ENCODE data around the gene AGL.

AGL gene

GRCh38 chr1:99936071-99936470 lies 85.9 kb downstream of the AGL start:
- ChIA-PET POLR2A (no interaction called here), CTCF (no interaction called here)
- no peaks in the 10 kb centered on the region for H3K36me3 ChIP-seq (ENCODE audit: control insufficient read depth in 2 of 2, insufficient read depth in 1 of 2, low read length in 2 of 2)
- no peaks in the 10 kb centered on the region for H3K4me1 ChIP-seq (ENCODE audit: control insufficient read depth, insufficient read depth, low read length)
- H3K27ac ChIP-seq (ENCODE audit: extremely low read depth, low read depth, low read length), result no peak overlapping the region
- H3K9me3 ChIP-seq (ENCODE audit: control insufficient read depth, insufficient read depth, low read depth, low read length), result no peaks in the 10 kb centered on the region
- no peak overlapping the region for H3K4me3 ChIP-seq (ENCODE audit: low read depth, low read length)
- TF ChIP-seq ZFP69B (tag by site-specific recombination; IDR thresholded peaks at IDR 0.05), result no peak
- TF ChIP-seq ZFHX2 (tag by site-specific recombination; conservative IDR thresholded peaks at IDR 0.05), result no peak
- TF ChIP-seq ZNF404 (tag by site-specific recombination; IDR thresholded peaks at IDR 0.05), result no peak
- TF ChIP-seq ZNF175 (tag by site-specific recombination; IDR thresholded peaks at IDR 0.05), result no peak
- no peak for TF ChIP-seq ZSCAN5A (tag by site-specific recombination; IDR thresholded peaks at IDR 0.05)
- no peak for TF ChIP-seq ZNF121 (tag by site-specific recombination; IDR thresholded peaks at IDR 0.05)
- no peak for TF ChIP-seq ZBTB17 (tag by site-specific recombination; IDR thresholded peaks at IDR 0.05)
- TF ChIP-seq ZNF26 (tag by site-specific recombination; IDR thresholded peaks at IDR 0.05), result no peak
- no peak for TF ChIP-seq ZNF184 (tag by site-specific recombination; IDR thresholded peaks at IDR 0.05)
- TF ChIP-seq ZSCAN4 (tag by site-specific recombination; IDR thresholded peaks at IDR 0.05), result no peak
- TF ChIP-seq ZNF473 (tag by site-specific recombination; IDR thresholded peaks at IDR 0.05), result no peak
- TF ChIP-seq ZNF302 (tag by site-specific recombination; IDR thresholded peaks at IDR 0.05; ENCODE audit: low read depth), result no peak
- TF ChIP-seq ZNF571 (tag by site-specific recombination; IDR thresholded peaks at IDR 0.05), result no peak
- no peak for TF ChIP-seq ZNF777 (tag by site-specific recombination; IDR thresholded peaks at IDR 0.05; ENCODE audit: borderline replicate concordance)

- POLR2A ChIA-PET, result no interaction called here
- H3K36me3 ChIP-seq (ENCODE audit: control insufficient read depth in 2 of 2, insufficient read depth in 1 of 2, low read length in 2 of 2), result no peaks in the 10 kb centered on the region
- TF ChIP-seq AEBP2 (tag by site-specific recombination; IDR thresholded peaks at IDR 0.05; ENCODE audit: borderline replicate concordance) (no peak), ZXDB (tag by site-specific recombination; IDR thresholded peaks at IDR 0.05) (no peak), BCL11A (tag by site-specific recombination; IDR thresholded peaks at IDR 0.05; ENCODE audit: low read depth) (no peak), ZNF645 (tag by site-specific recombination; IDR thresholded peaks at IDR 0.05) (no peak)
- H3K9me3 ChIP-seq (ENCODE audit: control insufficient read depth, insufficient read depth, low read depth, low read length), result no peaks in the 10 kb centered on the region
- H3K4me1 ChIP-seq (ENCODE audit: control insufficient read depth, insufficient read depth, low read length), result no peaks in the 10 kb centered on the region
- no peak overlapping the region for H3K27ac ChIP-seq (ENCODE audit: extremely low read depth, low read depth, low read length)
- CTCF ChIA-PET, result no interaction called here
- no peak overlapping the region for H3K4me3 ChIP-seq (ENCODE audit: low read depth, low read length)
Observed at GRCh38 chr1:99942723-99943122, 92.6 kb downstream of the AGL start.
